Epithelial cell of esophagus (primary cell): ENCODE results near the gene SLC22A12.
"Not testable (repeated sequence)": the region's sequence is repeated elsewhere in the genome, so short reads cannot be mapped to it uniquely, and the experiment has no call there.

Source experiments
- DNase-seq: peaks from one replicate; pipeline ENCODE4 v3.0.0; 2010; ENCODE audit warnings: low read depth
- H3K4me3 ChIP-seq: 2 replicates; pipeline ENCODE4 v1.5.1; 2011; ENCODE audit warnings: mild to moderate bottlenecking, low read length, control low read depth
- TF ChIP-seq, protein P1 (sequence below): IDR thresholded peaks from 2 replicates; pipeline ENCODE4 v1.5.1; 2011; ENCODE audit warnings: low read depth, mild to moderate bottlenecking, low read length, control low read depth, inconsistent platforms; ENCODE audit not compliant: insufficient read depth; ENCODE audit errors: missing control alignments

SLC22A12 gene

DNA sequence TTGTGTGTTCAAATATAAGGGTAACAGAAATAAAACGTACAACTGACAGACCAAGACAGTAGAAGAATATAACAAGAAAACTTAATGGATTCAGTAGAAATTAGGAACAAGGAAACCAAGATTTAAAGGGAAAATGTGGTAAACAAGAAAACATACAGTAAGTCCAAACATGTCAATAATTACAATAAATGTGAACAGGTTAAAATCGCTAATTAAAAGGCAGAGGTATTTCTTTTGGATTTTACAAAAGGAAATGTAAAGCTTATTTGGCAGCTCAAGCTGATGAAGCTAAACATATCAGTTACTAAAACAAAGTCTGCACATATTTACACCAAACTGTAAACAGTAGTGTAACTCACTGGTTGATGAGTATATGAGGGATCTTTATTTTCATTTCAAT lies 2.3 kb upstream of the SLC22A12 start:
- H3K4me3 ChIP-seq, result no peak overlapping the region
- TF ChIP-seq, protein P1, sequence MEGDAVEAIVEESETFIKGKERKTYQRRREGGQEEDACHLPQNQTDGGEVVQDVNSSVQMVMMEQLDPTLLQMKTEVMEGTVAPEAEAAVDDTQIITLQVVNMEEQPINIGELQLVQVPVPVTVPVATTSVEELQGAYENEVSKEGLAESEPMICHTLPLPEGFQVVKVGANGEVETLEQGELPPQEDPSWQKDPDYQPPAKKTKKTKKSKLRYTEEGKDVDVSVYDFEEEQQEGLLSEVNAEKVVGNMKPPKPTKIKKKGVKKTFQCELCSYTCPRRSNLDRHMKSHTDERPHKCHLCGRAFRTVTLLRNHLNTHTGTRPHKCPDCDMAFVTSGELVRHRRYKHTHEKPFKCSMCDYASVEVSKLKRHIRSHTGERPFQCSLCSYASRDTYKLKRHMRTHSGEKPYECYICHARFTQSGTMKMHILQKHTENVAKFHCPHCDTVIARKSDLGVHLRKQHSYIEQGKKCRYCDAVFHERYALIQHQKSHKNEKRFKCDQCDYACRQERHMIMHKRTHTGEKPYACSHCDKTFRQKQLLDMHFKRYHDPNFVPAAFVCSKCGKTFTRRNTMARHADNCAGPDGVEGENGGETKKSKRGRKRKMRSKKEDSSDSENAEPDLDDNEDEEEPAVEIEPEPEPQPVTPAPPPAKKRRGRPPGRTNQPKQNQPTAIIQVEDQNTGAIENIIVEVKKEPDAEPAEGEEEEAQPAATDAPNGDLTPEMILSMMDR, result no peak
- no peak for DNase-seq

DNA sequence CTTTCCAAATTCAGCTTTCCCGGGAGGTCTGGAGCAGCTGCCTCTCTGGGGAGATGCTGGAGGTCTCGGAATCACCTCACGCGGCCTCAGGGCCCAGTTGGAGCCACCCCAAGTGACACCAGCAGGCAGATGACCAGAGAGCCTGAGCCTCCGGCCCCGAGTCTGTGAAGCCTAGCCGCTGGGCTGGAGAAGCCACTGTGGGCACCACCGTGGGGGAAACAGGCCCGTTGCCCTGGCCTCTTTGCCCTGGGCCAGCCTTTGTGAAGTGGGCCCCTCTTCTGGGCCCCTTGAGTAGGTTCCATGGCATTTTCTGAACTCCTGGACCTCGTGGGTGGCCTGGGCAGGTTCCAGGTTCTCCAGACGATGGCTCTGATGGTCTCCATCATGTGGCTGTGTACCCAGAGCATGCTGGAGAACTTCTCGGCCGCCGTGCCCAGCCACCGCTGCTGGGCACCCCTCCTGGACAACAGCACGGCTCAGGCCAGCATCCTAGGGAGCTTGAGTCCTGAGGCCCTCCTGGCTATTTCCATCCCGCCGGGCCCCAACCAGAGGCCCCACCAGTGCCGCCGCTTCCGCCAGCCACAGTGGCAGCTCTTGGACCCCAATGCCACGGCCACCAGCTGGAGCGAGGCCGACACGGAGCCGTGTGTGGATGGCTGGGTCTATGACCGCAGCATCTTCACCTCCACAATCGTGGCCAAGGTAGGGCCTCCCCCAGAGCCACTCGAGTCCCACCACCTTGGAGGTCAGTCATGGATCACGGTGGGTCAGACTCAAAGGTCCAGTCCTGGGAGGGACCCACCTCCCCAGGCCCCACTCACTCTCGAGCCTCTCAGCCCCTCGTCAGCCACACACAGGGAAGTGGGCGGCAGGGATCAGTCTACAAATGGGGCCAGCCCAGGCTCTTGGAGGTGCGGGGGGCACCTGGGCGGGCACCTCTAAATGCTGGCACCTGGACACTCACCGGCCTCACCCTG lies 525 bp downstream of the SLC22A12 start:
- no peak overlapping the region for H3K4me3 ChIP-seq
- no peak for DNase-seq
- TF ChIP-seq, protein P1, result no peak

DNA sequence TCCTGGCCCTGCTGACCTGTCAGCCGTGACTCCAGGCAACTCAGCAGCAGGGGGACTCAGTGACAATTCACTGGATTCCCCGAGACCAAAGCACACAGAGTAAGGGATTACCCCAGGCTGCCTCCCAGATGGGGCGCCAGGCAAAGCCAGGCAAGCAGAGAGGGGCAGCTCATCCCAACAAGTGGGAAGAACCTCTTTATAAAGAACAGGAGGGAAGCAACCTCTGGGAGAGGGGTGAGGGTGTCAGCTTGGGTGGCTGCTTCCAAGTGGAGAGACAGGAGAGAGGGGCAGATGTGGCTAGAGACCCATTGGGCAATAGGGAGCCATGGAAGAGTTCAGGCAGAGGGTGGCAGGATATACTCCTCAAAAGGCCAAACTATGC lies 1.2 kb downstream of the SLC22A12 start:
- DNase-seq, result no peak
- TF ChIP-seq, protein P1, result no peak
- no peak overlapping the region for H3K4me3 ChIP-seq

DNA sequence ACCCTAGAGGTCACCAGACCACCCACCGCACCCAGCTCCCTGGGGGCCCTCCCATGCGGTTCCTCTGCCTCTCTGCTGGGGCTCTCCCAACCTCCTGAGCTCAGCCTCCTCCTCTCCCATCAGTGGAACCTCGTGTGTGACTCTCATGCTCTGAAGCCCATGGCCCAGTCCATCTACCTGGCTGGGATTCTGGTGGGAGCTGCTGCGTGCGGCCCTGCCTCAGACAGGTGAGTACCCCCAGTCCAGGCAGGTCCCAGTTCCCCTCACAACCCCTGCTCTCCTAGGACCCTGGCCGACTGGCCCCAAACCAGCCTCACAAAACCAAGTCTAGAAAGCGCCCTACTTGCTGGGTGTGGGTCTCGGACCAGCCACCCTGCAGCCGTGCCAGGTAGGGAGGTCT lies 1.6 kb downstream of the SLC22A12 start:
- no peak overlapping the region for H3K4me3 ChIP-seq
- TF ChIP-seq, protein P1, result no peak
- no peak for DNase-seq

DNA sequence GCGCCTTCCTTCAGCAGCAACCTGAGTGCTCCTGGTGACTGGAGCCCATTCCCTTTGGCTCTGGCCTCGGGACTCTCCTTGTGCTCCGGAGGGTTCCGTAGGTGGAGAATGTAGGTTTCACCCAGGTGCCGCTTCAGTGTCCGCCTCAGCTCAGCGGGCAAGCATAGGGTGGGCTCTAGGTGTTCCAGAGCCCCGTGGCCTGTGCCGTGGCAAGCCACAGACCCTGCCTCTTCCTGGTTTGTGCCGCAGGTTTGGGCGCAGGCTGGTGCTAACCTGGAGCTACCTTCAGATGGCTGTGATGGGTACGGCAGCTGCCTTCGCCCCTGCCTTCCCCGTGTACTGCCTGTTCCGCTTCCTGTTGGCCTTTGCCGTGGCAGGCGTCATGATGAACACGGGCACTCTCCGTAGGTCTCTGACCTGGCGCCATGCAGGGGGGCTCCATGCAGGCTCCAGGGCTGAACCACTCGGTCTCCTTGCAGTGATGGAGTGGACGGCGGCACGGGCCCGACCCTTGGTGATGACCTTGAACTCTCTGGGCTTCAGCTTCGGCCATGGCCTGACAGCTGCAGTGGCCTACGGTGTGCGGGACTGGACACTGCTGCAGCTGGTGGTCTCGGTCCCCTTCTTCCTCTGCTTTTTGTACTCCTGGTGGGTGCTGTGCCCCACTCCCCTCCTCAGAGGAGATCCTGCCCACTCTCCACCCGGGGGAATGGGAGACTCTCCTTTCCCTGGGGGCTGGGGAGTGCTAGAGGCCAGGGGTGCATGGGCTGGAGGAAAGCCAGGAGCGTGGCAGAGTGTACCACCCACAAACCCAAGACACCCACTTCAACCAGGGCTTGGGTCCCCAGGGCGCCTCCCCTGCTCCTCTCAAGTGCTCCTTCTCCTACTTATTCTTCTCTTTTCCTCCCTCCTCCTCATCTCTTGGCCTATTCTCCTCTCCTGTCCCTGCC lies 2.4 kb downstream of the SLC22A12 start:
- DNase-seq, result no peak
- TF ChIP-seq, protein P1, result no peak
- H3K4me3 ChIP-seq, result no peak overlapping the region

DNA sequence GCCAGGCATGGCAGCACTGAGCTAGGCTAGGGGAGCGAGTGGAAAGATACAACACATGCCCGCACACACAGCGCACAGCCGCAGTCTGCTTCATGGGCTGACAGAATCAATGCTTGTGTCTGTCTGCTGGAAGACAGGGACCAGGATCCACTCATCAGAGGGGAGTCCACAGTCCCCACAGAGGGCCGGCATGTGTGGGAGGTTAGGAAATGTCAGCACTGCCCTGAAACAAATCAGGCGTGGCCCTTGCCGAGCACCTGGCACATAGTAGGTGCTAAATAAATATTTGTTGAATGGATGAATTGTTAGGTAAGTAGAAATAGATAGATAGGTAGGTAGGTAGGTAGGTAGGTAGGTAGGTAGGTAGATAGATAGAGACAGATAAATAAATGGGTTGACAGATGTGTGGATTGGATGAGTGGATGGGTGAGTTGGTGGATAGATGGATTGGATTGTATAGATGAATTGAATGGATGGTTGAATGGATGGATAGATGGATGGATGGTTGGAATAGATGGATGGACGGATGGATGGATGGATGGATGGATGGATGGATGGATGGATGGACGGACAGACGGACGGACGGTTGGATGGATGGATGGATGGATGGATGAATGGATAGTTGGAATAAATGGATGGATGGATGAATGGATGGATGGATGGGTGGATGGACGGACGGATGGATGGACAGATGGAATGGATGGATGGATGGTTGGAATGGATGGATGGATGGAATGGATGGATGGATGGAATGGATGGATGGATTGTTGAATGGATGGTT lies 3.3 kb downstream of the SLC22A12 start:
- TF ChIP-seq, protein P1, result no peak
- no peak for DNase-seq
- H3K4me3 ChIP-seq, result no peak overlapping the region

DNA sequence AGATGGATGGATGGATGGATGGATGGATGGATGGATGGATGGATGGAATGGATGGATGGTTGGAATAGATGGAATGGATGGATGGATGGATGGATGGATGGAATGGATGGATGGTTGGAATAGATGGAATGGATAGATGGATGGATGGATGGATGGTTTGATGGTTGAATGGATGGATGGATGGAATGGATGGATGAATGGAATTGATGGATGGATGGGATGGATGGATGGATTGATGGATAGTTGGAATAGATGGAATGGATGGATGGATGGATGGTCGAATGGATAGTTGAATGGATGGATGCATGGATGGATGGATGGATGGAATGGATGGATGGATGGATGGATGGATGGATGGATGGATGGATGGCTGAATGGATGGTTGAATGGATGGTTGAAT lies 4.9 kb downstream of the SLC22A12 start:
- not testable (repeated sequence) for DNase-seq

More for the DNA sequence above, 4.9 kb downstream of the SLC22A12 start:
- not testable (repeated sequence) for H3K4me3 ChIP-seq
